HG02970 (cell line): ENCODE results near the gene PCNT.
"Not testable (repeated sequence)": the region's sequence is repeated elsewhere in the genome, so short reads cannot be mapped to it uniquely, and the experiment has no call there.

ENCODE experiments used
- ATAC-seq: cut with Tn5 transposase; IDR thresholded peaks from one replicate; pipeline ENCODE4 v1.9.1; 2021; ENCODE audit warnings: mild to moderate bottlenecking, moderate library complexity, moderate number of reproducible peaks; ENCODE audit not compliant: unreplicated experiment, low FRiP score

The PCNT gene

DNA sequence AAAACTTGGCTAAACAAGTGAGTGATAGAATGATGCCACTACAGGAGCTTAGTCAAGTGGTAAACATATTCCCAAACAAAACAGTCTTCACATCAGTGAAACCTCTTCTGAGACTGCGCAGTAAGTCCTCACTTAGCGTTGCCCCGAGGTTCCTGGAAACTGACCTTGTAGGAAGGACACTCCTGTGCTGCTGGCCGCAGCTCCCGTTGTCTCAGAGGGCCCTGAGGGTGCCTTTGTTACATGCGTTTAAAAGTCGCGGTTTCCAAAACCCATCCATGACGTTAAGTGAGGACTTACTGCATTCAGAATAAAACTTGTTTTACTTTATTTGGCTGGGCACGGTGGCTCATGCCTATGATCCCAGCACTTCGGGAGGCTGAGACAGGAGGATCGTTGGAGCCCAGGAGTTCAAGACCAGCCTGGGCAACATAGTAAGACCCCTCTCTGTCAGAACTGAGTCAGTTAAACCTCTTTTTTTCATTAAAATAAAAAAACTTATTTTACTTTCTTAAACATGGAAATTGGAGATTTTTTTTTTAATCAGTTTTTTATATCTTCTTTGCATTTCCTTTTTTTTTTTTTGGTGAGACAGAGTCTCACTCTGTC is 98.8 kb downstream of the PCNT start:
- no peak for ATAC-seq

DNA sequence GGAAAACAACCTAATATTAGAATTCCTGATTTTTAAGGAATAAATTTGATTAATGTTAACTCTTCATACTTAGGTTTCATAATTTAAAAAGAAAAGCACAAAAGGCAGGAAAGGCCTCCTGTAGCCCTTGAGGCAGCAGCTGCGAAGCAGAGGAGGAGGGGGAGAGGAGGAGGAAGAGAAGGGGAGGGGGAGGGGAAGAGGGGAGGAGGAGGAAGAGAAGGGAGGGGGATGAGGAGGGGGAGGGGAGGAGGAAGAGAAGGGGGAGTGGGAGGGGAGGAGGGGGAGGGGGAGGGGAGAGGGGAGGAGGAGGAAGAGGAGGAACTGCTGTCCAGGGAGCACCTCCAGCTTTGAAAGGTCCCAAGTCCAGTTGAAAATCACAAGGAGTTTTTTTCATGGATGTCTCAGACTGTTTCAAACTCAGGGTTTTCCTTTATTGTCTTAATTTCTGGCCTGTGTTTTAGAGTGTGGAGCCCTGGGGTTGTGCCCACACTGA is 99.6 kb downstream of the PCNT start:
- no peak for ATAC-seq

DNA sequence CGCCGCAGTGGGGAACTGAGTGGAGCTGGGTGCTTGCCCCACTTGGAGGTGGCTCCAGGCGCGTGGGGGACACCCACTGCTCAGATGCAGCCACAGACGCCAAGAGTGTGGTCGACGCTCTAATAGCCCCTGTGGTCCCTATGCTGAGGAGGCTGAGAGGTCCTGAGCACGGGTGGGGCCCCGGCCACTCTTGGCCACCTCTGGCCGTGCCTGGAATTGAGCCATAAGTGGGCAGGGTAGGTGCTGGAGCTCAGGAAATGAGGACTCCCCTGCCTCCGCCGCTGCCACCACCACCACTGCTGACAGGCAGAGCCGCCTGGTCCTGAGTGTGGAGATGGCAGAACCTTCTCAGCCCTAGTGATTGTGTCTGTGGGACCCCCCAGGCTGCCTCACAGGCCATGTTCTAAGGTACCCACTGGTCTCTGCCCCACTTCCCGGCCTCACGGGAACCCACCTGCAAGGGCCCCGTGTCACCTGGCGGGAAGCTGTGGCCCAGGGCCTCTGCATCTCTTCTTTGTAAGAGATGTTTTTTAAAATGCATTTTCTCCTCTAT is 100.2 kb downstream of the PCNT start:
- no peak for ATAC-seq

DNA sequence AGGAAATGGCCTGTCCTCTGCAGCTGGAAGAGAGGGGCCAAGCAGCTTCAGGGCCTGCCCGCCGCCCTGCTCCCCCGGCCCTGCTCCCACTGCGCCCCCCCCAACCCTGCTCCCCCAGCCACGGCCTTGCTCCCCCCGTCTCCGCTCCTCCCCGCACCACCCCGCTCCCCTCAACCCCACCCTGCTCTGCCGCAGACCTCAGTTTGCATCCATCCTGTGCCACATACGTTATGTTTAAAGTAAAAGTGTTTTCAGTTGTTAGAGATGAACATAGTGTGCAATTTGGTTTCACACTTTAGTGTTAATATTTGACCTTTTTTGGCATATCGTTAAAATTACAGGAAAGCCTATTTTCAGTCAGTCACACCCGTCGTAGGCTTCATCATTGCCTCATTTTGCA is 100.7 kb downstream of the PCNT start:
- ATAC-seq = no peak

DNA sequence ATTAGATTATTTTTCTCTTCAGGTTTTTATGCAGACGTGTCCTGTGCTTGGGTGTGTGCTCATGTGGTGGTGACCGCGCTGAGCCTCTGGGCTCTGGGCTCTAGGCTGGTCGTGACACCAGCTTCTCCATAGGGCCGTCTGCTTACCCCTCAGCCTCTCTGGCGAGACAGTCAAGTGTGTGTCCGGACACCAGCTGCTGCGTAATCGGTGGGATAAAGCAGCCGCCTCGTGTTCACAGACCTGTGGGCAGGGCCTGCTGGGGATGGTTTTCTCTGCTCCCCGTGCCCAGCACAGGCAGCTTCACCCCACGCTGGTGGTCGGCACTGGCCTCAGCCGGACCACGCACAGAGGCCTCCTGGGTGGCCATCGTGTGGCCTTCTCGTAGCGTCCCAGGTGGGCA is 101.1 kb downstream of the PCNT start:
- no peak for ATAC-seq

DNA sequence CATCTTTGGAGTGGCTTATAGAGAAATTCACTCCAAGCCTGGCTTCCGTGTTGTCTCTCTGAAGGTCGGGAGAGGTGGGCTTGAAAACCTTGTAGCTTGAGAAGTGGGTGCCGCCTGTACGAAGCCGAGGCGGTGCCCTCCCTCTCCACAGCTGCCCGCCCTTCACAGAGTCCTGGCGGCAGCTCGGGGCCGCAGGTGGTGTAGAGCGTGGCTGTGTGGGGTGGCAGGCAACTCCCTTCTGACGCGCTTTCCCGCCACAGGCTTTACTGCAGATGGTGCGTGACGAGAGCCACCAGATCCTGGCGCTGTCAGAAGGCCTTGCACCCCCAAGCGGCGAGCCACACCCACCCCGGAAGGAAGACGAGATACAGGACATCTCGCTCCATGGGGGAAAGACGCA is 101.6 kb downstream of the PCNT start:
- no peak for ATAC-seq

DNA sequence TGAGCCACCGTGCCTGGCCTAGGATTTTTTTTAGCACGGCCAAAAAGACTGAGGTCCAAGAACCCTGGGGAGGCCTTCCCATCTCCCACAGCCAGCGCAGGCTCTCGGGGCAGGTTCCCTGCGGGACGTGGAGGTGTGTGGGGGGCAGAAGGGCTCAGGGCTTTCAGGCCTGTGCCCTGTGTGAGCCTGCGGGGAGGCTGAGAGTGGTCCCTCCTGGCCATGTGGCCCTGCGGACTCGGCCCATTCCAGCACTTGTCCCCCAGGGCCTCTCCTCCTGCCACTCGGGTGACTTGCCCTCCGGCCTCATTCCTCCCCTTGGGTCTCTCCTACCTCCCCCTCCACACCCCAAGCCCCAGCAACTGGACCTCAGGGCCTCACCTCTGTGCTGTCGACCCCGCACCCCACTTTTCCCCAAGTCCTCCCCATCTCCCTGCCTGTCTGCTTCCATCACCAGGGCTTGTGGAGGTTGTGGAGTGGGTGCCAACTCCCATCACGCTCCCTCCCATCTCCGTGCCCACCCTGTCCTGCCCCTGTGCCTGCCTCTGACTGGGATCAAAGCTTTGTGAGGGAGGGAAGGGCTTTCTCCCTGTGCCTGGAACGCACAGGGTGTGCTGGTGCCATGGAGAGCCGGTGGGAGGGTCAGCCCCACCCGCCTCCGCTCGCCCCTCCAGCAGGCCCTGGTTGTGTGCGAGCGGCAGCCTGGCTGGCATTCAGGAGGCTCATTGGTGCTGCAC is 102.5 kb downstream of the PCNT start:
- ATAC-seq = no peak

DNA sequence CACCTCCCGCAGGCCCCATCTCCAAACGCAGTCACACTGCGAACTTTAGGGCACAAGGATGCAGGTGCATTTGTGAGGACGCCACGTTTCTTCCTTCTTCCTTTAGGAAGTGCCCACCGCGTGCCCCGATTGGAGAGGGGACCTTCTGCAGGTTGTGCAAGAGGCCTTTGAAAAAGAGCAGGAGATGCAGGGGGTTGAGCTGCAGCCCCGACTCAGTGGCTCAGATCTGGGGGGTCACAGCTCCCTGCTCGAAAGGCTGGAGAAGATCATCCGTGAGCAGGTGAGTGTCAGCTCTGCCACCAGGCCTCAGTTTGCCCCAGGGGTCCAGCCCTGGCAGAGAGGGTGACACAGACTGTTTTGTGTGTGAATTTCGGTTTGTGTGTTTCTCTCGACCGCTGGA is 103.6 kb downstream of the PCNT start:
- ATAC-seq = no peak

DNA sequence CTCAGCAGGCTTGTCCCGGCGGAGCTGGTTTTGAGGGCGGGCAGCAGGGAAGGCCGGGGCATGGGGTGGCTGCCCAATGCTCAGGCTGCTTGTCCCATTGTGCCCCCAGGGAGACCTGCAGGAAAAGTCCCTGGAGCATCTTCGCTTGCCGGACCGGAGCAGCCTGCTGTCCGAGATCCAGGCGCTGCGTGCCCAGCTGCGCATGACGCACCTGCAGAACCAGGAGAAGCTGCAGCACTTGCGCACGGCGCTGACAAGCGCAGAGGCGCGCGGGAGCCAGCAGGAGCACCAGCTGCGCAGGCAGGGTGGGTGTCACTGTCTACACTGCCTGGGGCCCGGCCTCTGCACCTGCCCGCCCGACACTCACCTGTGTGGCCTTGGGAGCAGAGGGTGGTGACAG is 104.3 kb downstream of the PCNT start:
- no peak for ATAC-seq

DNA sequence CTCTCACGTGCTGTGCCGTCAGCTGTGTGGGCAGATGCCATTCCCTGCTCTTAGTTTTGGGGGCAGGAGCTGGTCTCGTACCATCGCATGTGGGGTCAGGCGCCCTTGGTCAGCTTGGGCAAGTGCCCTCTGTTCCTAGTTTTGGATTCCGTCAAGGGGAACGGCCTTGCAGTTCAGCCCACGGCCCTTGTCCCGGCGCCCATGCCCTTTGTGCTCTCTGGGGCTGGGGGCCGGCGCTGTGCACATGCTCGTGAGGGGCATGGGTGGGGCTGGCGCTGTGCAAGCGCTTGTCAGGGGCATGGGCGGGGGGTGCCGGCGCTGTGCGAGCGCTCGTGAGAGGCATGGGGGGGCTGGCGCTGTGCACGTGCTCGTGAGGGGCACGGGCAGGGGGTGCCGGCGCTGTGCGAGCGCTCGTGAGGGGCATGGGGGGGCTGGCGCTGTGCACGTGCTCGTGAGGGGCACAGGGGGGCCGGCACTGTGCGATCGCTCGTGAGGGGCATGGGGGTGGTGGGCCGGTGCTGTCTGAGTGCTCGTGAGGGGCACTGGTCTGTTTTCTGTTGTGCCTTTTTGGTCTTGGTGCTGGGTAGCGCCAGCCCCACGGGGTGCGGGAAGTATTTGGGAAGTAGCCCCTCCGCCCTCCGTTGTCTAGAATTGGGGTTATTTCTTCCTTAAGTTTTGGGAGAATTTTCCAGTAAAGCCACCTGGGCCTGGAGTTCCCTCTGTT is 105.2 kb downstream of the PCNT start:
- ATAC-seq = no peak

DNA sequence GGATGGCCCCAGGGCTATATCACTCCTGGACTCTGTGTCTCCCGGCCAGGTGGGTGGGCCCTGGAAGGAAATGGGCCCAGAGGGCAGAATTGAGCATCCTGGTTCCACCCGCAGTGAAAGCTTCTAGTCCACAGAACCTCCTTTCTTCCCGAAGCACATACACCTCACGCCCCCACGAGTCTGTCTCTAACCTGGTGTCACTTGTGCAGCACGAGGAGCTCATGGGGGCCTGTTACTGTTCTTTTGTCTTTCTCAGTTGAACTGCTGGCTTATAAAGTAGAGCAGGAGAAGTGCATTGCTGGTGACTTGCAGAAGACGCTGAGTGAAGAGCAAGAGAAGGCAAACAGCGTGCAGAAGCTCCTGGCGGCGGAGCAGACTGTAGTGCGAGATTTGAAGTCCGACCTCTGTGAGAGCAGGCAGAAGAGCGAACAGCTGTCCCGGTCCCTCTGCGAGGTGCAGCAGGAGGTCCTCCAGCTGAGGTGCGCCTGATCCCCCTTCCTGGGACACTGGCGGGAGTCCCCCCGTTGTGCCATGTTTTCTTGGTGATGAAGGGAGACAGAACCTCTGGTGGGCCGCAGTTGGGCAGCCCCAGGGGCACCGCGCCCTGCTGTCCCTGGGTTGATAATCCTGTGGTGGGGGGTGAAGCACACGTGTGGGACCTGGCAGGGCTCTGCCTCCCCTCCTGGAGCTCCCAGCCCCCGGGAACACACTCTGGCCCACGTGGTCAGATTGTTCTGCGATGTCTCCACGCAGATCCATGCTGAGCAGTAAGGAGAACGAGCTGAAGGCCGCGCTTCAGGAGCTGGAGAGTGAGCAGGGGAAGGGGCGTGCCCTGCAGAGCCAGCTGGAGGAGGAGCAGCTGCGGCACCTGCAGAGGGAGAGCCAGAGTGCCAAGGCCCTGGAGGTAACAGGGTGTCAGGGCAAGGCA is 106.1 kb downstream of the PCNT start:
- no peak for ATAC-seq

DNA sequence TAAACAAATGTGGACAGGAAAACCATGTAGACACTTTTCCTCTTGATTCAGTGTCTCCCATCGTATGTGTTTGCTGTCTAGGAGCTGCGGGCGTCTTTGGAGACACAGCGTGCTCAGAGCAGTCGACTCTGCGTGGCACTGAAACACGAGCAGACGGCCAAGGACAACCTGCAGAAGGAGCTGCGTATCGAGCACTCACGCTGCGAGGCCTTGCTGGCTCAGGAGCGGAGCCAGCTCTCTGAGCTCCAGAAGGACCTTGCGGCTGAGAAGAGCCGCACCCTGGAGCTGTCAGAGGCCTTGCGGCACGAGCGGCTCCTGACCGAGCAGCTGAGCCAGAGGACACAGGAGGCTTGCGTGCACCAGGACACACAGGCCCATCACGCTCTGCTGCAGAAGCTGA is 107.5 kb downstream of the PCNT start:
- ATAC-seq = no peak

DNA sequence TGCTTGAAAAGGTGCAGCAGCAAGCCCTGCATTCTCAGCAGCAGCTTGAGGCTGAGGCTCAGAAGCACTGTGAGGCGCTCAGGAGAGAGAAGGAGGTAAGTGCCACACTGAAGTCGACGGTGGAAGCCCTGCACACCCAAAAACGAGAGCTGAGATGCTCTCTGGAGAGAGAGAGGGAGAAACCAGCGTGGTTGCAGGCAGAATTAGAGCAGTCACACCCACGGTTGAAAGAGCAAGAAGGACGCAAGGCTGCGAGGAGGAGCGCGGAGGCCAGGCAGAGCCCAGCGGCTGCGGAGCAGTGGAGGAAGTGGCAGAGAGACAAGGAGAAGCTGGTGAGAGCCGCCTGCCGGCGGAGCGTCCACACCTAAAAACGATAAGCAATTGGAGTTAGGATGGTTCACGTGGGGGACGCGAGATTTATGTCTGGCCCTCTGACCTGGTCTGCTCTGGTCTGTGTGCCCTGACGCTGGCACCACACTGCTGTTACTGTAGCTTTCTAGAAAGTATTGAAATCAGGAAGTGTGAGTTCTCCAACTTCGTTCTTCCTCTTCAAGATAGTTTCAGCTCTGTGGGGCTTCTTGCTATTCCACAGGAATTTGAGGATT is 108.0 kb downstream of the PCNT start:
- ATAC-seq = no peak

DNA sequence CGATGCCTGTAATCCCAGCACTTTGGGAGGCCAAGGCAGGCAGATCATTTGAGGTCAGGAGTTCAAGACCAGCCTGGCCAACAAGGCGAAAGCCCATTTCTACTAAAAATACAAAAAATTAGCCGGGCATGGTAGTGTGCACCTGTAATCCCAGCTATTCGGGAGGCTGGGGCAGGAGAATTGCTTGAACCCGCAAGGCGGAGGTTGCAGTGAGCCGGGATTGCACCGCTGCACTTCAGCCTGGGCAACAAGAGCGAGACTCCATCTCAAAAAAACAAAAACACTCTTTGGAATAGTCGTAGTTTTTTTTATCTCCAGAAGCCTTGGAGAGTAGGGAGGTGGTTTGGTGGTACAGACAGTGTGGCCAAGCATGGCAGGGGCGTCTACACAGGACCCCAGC is 109.2 kb downstream of the PCNT start:
- not testable (repeated sequence) for ATAC-seq

DNA sequence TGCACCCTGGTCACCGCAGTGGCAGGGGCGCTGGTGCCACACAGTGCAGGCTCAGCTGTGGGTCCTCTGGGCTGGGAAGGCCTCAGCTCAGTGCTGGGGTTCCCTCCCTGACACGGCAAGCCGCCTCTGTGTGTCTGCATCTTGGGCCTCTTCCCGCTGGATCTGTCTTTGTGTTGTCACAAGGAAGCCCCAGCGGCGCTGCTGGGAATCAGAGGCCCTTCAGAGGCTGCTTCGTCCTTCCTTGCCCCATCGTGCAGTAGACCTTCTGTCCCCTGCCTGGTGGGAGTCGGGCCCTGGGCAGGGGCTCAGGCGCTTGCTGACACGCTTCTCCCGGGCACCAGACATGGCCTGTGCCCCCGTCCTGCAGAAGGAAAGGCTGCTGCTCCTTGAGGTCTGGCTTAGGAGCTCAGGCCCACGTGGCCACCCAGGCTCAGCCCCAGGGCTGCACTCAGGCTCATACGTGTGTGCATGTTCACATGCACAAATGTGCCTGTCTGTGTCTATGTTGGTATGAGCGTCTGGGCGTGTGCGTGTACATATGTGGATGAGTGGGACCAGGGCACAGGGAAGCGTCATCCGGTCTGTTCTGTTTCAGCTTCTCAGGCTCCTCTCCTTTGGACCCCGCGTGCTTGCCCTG is 110.5 kb downstream of the PCNT start:
- no peak for ATAC-seq

DNA sequence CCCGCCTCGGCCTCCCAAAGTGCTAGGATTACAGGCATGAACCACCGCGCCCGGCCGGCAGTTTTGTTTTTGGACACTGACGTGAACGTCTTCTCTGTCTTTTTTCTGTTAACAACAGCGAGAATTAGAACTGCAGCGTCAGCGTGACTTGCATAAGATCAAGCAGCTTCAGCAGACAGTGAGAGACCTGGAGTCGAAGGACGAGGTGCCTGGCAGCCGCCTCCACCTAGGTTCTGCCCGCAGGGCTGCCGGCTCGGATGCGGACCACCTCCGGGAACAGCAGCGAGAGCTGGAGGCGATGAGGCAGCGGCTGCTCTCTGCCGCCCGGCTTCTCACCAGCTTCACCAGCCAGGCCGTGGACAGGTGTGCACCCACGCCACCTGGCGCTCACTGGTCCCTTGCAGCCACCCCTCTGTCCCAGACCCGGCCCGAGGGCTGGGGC is 111.9 kb downstream of the PCNT start:
- ATAC-seq = no peak

DNA sequence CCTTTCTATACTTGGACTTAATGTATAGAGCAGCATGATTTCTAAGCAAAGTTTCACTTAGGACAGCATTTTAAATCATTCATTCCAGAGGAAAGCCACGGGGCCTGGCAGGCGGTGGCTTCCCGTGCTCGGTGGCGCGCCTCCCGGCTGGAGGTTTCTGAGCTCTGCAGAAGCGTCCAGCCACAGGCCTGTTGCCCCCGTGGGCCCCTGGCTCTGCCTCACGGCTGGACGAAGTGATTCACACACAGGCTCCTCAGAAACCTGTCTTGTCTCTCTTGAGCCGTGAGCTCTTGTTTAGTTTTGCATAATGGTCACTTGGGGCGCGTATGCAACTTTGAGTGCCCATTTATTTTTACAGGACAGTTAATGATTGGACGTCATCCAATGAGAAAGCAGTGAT is 112.7 kb downstream of the PCNT start:
- no peak for ATAC-seq

DNA sequence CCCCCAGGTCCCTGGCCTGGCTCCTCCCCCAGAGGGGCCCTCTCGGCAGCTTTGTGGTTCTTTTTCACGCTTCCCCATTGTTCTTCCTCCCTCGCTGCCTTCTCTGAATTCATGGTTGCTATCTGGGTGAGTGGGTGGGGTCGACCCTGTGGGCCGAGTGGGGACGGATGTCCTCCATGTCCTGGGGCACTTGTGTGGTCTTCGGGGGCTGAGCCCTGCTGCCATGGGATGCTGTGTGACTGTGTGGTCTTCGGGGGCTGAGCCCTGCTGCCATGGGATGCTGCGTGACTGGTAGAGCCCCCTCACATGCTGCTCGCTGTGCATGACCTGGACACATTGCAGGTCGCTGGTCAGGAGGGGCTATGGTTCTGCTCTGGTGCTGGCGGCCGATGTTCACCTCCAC is 113.1 kb downstream of the PCNT start:
- no peak for ATAC-seq

DNA sequence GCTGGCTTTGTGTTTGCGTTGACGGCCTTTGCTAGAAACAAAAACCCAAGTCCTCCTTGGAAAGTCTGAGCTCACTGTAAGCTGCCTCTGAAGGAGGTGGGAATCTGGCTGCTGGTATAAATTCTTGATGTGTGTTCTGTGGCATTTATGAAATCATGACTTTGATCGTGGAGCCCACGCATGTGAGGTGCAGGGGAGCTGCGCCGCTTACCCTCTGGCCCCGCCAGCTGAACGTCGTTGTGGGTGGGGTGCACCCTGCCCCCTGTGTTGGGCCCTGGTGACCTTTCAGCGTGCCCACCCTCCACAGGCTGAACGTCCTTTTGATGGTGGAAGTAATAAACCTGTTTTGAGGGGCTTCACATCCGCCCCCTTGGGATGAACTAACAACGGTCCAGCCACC is 113.6 kb downstream of the PCNT start:
- no peak for ATAC-seq
